Colonic mucosa (tissue), 4 donors: ENCODE measurements around the gene FMN2. TPM values are rescaled to one million over a fixed set of nuclear protein-coding genes. Genes with fewer than 3 reads are reported as not detected.

Source experiments
- DNase-seq: peaks from one replicate; pipeline ENCODE4 v3.0.0-alpha.2; 2020
- H3K27ac ChIP-seq: fragments of 200-600 bp; one replicate; pipeline ENCODE4 v1.8.0; 2021
- H3K27me3 ChIP-seq: fragments of 200-600 bp; one replicate; pipeline ENCODE4 v1.8.0; 2021
- H3K36me3 ChIP-seq: fragments of 200-600 bp; one replicate; pipeline ENCODE4 v1.8.0; 2021
- H3K4me1 ChIP-seq: fragments of 200-600 bp; one replicate; pipeline ENCODE4 v1.8.0; 2021; ENCODE audit warnings: mild to moderate bottlenecking
- H3K4me3 ChIP-seq: fragments of 200-600 bp; one replicate; pipeline ENCODE4 v1.8.0; 2021
- H3K9ac ChIP-seq, 2 donors: one replicate each; pipeline ENCODE4 v1.7.0; 2013; ENCODE audit warnings: control low read depth in 2 of 2, low read depth in 2 of 2, low read length in 2 of 2
- H3K9me3 ChIP-seq: fragments of 200-600 bp; one replicate; pipeline ENCODE4 v1.8.0; 2021
- CTCF ChIP-seq: fragments of 200-600 bp; IDR thresholded peaks from one replicate; pipeline ENCODE4 v1.8.0; 2022; ENCODE audit warnings: antibody characterized with exemption, mild to moderate bottlenecking
- intact Hi-C: fragments of 100-400 bp; cut with DNase I; formaldehyde crosslinking; loops from one replicate; pipeline ENCODE4 v1.14.1; 2022
- total RNA-seq, 2 donors: library from RNA; stranded (reverse); fragmentation: NEBNext Ultra II Directional in 1 of 2; extraction: Animal tissue kit (Norgen Biotek cat#: 25700) in 1 of 2; gene quantifications; one replicate each; pipeline ENCODE4 v1.2.1, GENCODE V29; 2021
- donor health status: healthy.
- donor health status: DM: no; HTN: no; CAD: no.
- donor health status: DM: no; HTN: no; CAD: no.

FMN2 gene
- total RNA-seq, 2 donors from 2014 or later: 0.62 to 3.0 TPM

DNA sequence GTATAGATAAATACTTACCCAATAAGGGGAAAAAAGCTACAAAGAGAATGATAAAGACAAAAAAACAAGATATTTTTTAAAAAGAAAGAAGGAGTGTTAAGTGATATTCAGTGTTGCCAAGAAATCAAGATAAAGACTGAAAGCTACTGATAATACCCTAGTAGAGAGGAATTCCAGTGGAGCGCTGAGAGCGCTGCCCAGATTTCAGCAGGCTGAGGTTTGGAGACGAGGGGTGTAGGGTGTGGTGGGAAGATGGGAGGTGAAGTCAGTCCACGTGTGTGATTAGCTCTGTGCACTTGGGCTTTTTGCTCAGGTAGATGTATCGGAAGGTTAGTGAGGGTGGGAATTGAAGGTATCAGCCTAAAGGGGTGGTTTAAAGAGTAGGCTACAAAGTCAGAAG is 47.8 kb downstream of the FMN2 start:
- Histone ChIP-seq H3K9ac (no peak overlapping the region), H3K4me1 (no peaks in the 10 kb centered on the region), H3K27ac (no peak overlapping the region), H3K4me3 (no peak overlapping the region), H3K36me3 (no peaks in the 10 kb centered on the region), H3K27me3 (no peaks in the 10 kb centered on the region), H3K9me3 (no peaks in the 10 kb centered on the region)
- no peak for TF ChIP-seq CTCF
- intact Hi-C loops: no loop called here
- no peak for DNase-seq

DNA sequence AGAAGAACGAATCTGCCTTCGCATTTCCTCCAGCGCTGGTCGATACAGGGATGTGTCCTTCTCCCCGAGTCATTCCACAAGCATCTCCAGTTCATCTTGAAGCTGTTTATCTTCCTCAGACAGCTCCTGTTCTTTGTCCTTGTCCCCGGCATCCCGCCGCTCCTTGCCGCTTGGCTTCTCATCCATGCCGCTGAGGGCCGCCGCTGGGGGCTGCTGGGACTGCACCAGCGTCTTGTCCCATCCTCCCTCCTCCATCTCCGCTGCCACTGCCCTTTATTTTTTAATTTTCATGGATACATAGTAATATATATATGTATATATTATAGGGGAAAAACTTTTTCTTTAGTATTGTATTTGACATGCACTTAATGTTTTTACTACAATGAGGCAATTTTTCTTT is 53.4 kb downstream of the FMN2 start:
- TF ChIP-seq CTCF: no peak
- intact Hi-C loops: loop anchor here (5.0 kb wide), 1 partner anchor 118 kb away; no protein-coding TSS in a partner anchor

DNA sequence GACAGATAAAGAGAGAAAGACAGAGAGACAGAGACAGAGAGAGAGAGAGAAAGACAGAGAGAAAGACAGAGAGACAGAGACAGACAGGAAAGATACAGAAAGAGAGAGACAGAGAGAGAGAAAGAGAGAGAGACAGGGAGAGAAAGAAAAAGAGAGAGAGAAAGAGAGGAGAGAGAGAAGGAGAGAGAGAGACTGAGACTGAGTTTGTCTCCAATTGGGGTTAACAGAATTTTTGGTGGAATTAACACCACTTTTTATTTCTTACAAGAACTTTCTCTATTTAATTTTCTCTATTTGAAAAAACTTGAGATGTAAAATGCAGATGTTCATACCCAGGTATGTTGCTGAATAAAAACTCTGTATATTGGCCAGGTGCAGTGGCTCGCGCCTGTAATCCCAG is 56.6 kb downstream of the FMN2 start:
- no peak overlapping the region for H3K27ac ChIP-seq
- no peak for TF ChIP-seq CTCF
- no peak overlapping the region for H3K4me3 ChIP-seq
- DNase-seq: no peak
- no peak overlapping the region for H3K9ac ChIP-seq
- H3K9me3 ChIP-seq: no peaks in the 10 kb centered on the region
- H3K4me1 ChIP-seq: no peaks in the 10 kb centered on the region
- intact Hi-C loops: loop anchor here (5.0 kb wide), 1 partner anchor 121 kb away; no protein-coding TSS in a partner anchor
- H3K27me3 ChIP-seq: no peaks in the 10 kb centered on the region
- H3K36me3 ChIP-seq: no peaks in the 10 kb centered on the region

More for the DNA sequence above, 53.4 kb downstream of the FMN2 start:
- Histone ChIP-seq H3K4me3 (no peak overlapping the region), H3K36me3 (no peaks in the 10 kb centered on the region), H3K9me3 (no peaks in the 10 kb centered on the region), H3K4me1 (no peaks in the 10 kb centered on the region), H3K27me3 (no peaks in the 10 kb centered on the region), H3K27ac (no peak overlapping the region), H3K9ac (no peak overlapping the region)
- DNase-seq: no peak

DNA sequence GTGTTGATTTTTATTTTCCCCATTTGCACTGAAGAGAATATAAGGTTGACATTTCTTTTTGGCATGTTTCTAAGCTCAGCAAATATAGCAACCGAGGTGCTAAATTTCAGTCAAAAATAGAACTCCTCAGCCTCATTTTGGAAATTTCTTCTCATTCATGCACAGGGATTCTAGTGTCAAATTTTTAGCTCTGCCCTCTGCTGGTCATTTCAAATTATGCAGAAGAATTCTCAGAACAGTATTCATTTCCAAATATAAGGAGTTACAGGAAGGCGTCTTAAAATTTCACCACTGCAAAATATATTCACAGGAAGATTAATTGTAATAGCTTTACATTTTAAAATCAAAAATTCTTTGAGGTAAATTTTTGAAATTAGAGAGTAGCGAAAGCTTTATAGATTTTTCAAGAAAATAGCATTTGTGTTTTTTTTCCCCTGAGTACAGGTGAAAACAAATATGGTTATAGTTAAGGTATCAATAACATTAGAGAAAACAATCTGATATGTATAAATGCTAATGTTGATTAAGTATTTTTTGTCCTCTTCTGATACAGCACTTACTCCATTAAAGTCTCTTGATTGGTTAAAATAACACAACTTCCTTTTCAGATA is 57.9 kb downstream of the FMN2 start:
- Histone ChIP-seq H3K9ac (no peak overlapping the region), H3K36me3 (no peaks in the 10 kb centered on the region), H3K9me3 (no peaks in the 10 kb centered on the region), H3K27me3 (no peaks in the 10 kb centered on the region), H3K4me1 (no peaks in the 10 kb centered on the region), H3K4me3 (no peak overlapping the region), H3K27ac (no peak overlapping the region)
- intact Hi-C loops: loop anchor here (5.0 kb wide), 1 partner anchor 122 kb away; no protein-coding TSS in a partner anchor
- peak; percentile 27 for DNase-seq
- peak; percentile 51 for TF ChIP-seq CTCF

DNA sequence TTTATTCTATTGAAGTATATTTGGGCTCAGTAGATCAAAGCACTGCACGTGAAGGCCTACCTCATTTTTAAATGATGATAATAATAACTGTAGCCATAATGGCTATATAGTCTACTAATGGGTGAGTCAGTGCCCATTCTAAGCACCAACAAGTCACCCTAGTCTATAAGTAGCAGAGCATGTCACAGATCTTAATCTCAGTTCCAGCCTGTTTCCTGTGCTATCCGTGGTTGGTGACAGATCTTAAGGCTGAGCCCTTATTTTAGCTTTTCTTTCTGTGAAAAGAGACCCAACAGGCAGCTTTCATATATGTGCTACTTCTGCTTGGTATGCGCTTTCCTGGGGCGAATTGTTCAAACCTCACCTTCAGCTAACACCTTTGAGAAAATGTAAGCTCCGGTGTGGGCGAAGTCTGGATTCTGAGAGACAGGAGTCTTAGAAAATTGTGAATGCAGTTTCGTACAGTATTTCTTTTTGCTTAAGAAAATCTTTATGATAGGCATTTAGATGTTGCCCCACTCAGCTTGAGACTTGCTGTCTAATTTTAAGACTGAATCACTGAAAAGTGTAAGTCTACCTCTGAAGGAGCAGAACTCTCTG is 59.6 kb downstream of the FMN2 start:
- no peak overlapping the region for H3K9ac ChIP-seq
- DNase-seq: no peak
- no peak overlapping the region for H3K27ac ChIP-seq
- TF ChIP-seq CTCF: no peak
- intact Hi-C loops: no loop called here
- H3K4me1 ChIP-seq: no peaks in the 10 kb centered on the region
- H3K9me3 ChIP-seq: no peaks in the 10 kb centered on the region
- no peaks in the 10 kb centered on the region for H3K36me3 ChIP-seq
- H3K4me3 ChIP-seq: no peak overlapping the region
- H3K27me3 ChIP-seq: no peaks in the 10 kb centered on the region
